A549 (cell line): ENCODE results near the gene GAL.

ENCODE experiments used
- EP300 ChIP-seq, 2 experiments: fragments of >200 bp; sonication (Bioruptor Twin); formaldehyde crosslinking; IDR thresholded peaks; 2 replicates in 1 of 2; 3 replicates in 1 of 2; pipeline ENCODE4 v1.6.1; 2016 to 2017
- ESRRA ChIP-seq: fragments of 150-350 bp; IDR thresholded peaks from 2 replicates; pipeline ENCODE4 v1.6.1; 2014; ENCODE audit warnings: mild to moderate bottlenecking, low read length, borderline replicate concordance
- FOSL2 ChIP-seq, 2 experiments: fragments of 450-650 bp in 1 of 2; fragments of >200 bp in 1 of 2; sonication (Bioruptor Twin) in 1 of 2; formaldehyde crosslinking; IDR thresholded peaks; 2 replicates each; pipeline versions ENCODE4 v1.5.0 to v1.6.1; 2016 to 2020; ENCODE audit warnings: mild to moderate bottlenecking in 1 of 2, moderate library complexity in 1 of 2
- POLR2A ChIP-seq: IDR thresholded peaks from 2 replicates; pipeline ENCODE4 v1.6.1; 2012; ENCODE audit warnings: mild to moderate bottlenecking, low read length
- RAD21 ChIP-seq, 2 experiments: fragments of >200 bp in 1 of 2; sonication (Bioruptor Twin) in 1 of 2; formaldehyde crosslinking in 1 of 2; IDR thresholded peaks in 1 of 2; conservative IDR thresholded peaks in 1 of 2; 2 replicates in 1 of 2; 3 replicates in 1 of 2; pipeline ENCODE4 v1.6.1; 2012 to 2018; ENCODE audit warnings: inconsistent platforms in 1 of 2
- RFX5 ChIP-seq: fragments of 450-650 bp; IDR thresholded peaks from 2 replicates; pipeline ENCODE4 v1.7.1; 2014; ENCODE audit warnings: antibody characterized with exemption, mild to moderate bottlenecking, moderate library complexity
- ZSCAN20 ChIP-seq: fragments of 250-450 bp; sonication (Bioruptor Pico); IDR thresholded peaks from 2 replicates; pipeline ENCODE4 v1.8.0; 2022; ENCODE audit warnings: mild to moderate bottlenecking, moderate library complexity
- TF ChIP-seq, protein P1 (sequence below): fragments of >200 bp; sonication (Bioruptor Twin); formaldehyde crosslinking; IDR thresholded peaks from 3 replicates; pipeline ENCODE4 v1.5.1; 2016
- TF ChIP-seq, protein P2 (sequence below): fragments of 450-650 bp; IDR thresholded peaks from 2 replicates; pipeline ENCODE4 v1.6.1; 2014; ENCODE audit warnings: antibody characterized with exemption

DNA sequence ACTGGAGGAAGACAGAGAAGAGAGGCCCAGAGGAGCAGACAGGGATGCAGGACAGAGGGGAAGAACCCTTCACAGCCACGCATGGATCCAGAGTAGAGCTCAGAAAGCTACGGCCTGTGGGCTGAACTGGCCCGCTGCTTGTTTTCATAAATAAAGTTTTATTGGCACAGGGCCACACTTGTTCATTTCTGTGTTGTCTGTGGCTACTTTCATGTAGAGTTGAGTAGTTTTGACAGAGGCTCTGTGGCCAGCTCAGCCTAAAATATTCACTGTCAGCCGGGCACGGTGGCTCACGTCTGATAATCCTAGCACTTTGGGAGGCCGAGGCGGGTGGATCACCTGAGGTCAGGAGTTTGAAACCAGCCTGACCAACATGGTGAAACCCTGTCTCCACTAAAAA lies 26.2 kb upstream of the GAL start:
- no peak for TF ChIP-seq EP300 (IDR thresholded peaks at IDR 0.05)
- no peak for TF ChIP-seq ESRRA
- TF ChIP-seq, protein P1, sequence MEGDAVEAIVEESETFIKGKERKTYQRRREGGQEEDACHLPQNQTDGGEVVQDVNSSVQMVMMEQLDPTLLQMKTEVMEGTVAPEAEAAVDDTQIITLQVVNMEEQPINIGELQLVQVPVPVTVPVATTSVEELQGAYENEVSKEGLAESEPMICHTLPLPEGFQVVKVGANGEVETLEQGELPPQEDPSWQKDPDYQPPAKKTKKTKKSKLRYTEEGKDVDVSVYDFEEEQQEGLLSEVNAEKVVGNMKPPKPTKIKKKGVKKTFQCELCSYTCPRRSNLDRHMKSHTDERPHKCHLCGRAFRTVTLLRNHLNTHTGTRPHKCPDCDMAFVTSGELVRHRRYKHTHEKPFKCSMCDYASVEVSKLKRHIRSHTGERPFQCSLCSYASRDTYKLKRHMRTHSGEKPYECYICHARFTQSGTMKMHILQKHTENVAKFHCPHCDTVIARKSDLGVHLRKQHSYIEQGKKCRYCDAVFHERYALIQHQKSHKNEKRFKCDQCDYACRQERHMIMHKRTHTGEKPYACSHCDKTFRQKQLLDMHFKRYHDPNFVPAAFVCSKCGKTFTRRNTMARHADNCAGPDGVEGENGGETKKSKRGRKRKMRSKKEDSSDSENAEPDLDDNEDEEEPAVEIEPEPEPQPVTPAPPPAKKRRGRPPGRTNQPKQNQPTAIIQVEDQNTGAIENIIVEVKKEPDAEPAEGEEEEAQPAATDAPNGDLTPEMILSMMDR = no peak
- no peak for TF ChIP-seq POLR2A
- TF ChIP-seq ZSCAN20 = no peak
- TF ChIP-seq, protein P2, sequence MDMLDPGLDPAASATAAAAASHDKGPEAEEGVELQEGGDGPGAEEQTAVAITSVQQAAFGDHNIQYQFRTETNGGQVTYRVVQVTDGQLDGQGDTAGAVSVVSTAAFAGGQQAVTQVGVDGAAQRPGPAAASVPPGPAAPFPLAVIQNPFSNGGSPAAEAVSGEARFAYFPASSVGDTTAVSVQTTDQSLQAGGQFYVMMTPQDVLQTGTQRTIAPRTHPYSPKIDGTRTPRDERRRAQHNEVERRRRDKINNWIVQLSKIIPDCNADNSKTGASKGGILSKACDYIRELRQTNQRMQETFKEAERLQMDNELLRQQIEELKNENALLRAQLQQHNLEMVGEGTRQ = no peak
- no peak for TF ChIP-seq RAD21 (conservative IDR thresholded peaks at IDR 0.05 in 1 of 2, IDR thresholded peaks at IDR 0.05 in 1 of 2)
- TF ChIP-seq RFX5 = no peak
- no peak for TF ChIP-seq FOSL2 (IDR thresholded peaks at IDR 0.05)
- no peak for TF ChIP-seq FOSL2 (CRISPR knock-in tag; IDR thresholded peaks at IDR 0.05)
